ENCODE results near the gene AATF.

- TF ChIP-seq CTCF (IDR thresholded peaks at IDR 0.05) (no peak), POLR2A (IDR thresholded peaks at IDR 0.05) (no peak), POLR2AphosphoS5 (IDR thresholded peaks at IDR 0.05) (no peak)
These were observed 30.8 kb downstream of the AATF start for GRCh38 chr17:36979565-36979941.

Data from transverse colon (tissue), 4 donors.